Stimulated activated CD8-positive, alpha-beta memory T cell treated with anti-CD3 and anti-CD28 coated beads, Interleukin-4, amount 100 ng/mL, for 48 hours (primary cell): ENCODE data around the gene TUBA4A.
"Not testable (repeated sequence)": the region's sequence is repeated elsewhere in the genome, so short reads cannot be mapped to it uniquely, and the experiment has no call there.

ENCODE experiments used
- DNase-seq: peaks from one replicate; pipeline ENCODE4 v3.0.0-alpha.2; 2020

TUBA4A gene

DNA sequence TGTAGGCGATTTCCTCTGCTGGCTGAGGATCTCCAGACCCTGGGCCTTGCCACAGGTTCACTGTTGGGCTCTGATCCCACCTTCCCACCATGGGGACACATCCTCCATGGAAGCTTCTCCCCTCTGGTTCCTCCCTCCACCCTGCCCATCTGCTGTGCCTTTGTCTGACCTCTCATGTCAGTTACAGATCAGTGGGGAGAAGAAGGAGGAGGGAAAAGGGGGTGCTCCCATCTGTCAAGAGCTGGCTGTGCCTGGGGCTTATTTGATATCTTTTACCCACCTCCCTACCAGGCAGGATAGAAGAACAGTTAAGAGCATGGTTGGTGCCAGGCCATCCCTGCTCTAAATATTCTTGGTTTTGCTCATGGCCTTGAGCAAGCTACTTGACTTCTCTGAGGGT lies 13.2 kb upstream of the TUBA4A start:
- no peak for DNase-seq

DNA sequence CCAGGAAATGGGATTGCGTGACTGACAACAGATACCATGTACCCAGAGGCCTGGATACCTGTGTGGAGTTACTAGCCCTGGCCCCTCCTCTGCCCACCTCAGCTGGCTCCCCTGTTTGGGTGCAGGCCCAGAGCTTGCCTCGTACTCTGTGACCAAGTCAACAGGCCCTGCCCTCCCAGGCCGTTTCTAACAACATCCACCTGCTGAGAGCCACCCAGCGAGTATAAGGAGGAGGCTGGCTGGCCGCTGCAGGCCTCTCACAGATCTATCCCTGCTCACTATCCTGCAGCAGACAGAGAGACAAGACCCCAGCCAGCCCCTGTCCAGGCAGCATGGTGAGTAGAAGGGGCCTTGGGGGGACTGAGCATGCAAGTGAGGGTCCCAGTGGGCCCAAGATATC lies 12.5 kb upstream of the TUBA4A start:
- no peak for DNase-seq

DNA sequence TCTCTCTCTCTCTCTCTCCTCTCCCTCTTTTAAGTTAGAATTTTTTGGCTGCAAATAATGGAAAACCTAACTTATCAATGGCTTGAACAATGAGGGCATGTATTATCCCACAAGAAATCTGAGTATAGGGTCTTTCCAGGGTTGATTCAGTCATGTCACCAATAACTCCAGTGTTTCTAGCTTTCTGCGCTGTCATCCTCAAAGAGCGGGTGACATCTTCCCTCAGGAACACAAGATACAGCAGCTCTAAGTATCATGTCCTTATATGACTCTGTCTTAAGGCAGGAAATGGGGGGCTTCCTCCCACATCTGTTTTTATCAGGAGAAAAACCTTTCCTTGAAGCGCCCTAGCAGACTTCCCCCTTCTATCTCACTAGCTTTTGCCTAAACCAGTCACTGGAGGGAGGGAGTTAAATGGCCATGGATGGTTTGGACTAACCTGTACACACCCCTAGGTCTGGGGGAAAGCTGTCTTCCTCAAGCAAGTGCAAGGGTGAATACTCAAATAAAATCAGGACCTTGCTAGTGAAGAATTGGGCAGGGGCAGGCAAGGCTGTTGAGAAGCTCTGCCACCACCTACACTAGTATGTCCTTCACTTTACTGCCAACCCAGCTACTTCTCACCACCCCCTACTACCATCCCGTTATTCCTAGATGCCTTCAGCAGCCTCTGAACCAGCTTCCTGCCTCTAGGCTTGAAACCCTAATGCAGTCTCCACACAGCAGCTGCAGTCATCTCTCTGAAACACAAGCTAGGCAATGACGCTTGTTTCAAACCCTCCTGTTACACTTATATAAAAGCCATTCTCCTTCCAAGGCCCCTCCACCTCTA lies 7.5 kb upstream of the TUBA4A start:
- DNase-seq, result no peak

DNA sequence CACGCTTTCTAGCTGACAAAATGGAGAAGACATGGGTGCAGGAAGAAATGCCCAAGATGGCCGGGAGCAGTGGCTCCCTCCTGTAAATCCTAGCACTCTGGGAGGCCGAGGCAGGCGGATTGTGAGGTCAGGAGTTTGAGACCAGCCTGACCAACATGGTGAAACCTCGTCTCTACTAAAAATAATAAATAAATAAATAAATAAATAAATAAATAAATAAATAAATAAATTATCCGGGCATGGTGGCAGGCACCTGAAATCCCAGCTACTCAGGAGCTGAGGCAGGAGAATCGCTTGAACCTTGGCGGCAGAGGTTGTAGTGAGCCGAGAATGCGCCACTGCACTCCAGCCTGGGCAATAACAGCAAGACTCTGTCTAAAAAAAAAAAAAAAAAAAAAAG lies 5.2 kb upstream of the TUBA4A start:
- not testable (repeated sequence) for DNase-seq

DNA sequence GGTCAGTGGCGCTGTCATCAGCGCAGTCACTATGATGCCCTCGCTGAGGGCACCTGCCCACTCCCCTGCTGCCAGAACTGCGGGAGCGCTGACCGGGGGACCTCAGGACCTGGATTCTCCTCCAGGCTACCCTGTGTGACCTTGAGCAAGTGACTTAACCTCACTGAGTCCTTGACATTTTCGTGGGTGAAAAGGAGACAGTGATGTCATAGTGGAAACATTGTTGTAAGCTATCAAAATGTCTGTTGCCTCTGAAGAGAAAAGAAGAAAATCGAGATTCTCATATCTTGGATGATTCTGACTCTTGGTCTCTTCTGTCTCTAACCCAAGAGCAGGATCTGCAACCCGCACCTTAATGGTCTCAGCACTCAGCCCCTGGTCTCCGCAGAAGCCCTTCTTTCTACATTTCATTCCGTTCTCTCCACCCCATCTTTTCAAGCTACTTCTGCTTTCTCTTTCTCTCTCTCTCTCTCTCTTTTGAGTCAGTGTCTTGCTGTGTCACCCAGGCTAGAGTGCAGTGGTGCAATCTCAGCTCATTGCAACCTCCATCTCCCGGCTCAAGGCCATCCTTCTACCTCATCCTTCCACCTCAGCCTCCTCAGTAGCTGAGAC lies 978 bp upstream of the TUBA4A start:
- DNase-seq, result peak; percentile 53

DNA sequence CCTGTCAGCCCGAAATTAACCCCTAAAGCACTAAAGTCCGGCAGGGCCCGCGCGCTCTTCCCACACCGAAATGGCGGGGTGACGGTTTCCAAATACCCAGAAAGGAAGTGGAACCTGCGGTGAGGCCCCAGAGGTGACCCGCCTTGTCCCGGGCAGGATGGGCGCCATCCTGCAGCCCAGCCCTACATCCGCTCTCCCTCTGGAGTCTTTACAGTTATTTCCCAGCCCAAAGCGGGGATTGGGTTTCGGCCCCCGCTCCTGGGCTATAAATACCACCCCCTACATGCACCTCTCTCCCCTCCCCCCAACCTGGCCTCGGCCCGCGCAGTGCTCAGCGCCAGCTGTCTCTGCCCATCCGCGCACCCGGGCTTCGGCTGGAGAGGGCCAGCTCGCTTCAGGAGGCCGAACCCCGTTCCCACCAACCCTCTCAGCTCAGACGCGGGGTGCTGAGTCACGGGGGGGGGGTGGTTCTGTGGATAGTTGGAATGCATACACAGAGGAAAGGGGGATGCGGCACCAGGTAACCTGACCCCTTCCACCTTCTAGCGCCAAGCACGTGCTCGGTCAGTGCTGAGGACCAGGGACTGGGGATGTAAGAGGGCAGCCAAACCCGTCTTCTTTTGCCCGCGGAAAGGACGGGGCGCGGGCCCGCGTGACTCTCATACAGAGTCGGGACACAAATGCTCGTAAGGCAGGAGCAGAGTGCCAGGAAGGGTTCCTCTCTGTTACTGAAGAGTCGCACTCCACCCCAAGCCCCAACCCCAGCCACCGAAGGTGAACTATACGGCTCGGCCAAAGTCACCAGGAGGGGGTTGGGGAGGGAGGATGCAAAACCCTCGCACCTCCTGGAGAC lies 592 bp downstream of the TUBA4A start, which contains the start of gene TUBA4B:
Gene TUBA4B, plus strand, starts transcription at position 344 of the 853 bp plus-strand sequence. Its CDS starts 165 bp downstream, at position 509.
- DNase-seq, result peak; percentile 65

DNA sequence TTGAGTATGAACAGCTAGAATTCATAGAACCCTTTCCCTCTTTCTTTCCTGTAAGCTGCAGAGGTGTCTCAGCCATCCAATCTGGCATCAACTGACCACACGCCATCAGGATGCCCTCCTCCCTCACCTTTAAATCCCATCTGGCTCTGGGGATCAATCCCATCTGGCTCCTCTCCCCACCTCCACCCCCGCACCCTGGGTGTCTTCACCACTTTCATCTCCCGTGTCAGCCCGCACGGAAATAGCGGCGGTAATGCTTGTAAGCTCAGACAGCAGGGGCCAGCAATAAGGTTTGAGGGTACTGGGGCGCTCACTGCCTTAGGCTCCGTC lies 1.2 kb downstream of the TUBA4A start:
- no peak for DNase-seq

DNA sequence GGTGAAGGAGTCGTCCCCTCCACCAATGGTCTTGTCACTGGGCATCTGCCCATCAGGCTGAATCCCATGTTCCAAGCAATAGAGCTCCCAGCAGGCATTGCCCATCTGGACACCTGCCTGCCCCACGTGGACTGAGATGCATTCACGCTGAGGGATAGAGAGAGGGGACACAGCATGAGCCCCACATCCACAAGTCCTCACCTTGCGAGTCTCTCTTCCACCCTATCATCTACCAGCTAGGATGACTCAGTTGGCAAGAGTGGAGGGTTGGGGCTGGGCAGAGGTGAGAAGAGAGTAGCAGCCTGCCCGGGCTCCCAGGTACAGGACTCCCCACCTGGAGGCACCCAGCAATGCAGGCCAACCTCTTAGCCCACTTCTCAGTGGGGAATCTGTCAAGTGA lies 1.6 kb downstream of the TUBA4A start:
- peak; percentile 40 for DNase-seq

DNA sequence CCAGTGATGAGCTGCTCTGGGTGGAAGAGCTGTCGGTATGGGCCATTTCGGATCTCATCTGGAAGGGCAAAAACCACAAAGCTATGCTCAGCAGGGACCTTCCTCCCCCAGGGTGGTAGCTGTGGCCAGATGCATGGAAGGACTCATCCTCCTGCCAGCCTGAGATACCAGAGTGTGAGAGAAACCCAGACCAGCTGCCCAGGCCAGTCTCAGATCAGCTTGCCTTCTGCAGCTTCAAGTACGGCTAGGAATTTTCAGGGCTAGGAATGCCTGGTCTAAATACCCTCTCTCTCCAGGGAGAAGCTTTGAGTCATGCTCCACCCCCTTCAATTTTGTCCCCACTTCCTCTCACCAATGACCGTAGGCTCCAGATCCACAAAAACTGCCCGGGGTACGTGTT lies 2.1 kb downstream of the TUBA4A start:
- DNase-seq, result no peak

DNA sequence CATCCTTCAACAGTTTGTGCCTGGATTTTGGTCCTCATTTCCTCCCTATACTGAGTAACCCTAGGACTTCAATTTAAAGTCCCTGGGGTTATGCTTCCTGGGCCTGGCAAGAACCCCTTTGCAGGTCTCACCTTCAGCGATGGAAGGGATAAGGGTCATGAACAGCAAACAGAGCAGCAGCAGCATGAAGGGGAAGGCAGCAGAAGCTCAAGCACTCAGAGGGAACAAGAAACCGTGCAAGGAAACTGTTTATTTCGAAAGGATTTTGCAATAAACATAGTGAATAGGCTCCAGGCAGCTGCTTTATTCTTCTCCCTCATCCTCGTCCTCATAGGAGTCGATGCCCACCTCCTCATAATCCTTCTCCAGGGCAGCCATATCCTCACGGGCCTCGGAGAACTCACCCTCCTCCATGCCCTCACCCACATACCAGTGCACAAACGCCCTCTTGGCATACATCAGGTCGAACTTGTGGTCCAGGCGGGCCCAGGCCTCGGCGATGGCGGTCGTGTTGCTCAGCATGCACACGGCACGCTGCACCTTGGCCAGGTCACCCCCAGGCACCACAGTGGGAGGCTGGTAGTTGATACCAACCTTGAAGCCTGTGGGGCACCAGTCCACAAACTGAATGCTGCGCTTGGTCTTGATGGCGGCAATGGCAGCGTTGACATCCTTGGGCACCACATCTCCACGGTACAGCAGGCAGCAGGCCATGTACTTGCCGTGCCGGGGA lies 3.5 kb downstream of the TUBA4A start:
- no peak for DNase-seq

DNA sequence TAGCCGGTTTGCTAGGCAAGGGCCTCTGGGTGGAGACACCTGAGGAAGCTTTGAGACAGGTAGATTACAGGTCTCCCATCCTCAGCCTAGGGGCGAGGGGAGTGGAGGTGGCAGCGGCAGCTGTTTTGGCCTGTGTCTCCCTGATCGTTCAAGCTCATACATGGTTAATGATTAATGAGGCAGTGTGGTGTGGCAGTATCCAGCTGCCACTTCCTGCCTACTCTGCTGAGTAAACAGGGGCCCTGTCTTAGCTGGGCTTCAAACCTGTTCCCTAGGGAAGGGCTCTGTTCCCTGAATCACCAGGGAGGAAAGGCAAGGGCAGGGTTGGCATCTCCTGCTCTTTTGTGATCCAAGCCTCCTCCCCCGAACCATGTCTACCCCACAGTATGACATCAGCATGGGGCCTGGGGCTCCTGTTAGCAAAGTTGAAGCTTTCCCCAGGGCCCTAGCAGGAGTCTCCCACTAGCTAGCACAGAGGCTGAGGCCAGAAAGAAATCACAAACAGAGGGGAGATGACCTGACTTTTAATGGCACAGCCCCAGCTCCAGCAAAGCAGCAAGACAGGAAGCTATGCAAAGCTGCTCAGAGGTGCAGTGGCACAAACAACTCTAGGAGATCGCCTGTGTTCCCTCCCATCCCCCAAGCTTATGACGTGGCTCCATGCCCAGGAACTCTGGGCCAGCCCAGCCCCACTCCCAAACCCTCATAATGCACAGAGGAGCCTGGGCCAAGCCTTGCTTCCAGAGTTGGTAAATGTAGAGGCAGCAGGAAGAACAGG lies 4.3 kb downstream of the TUBA4A start:
- DNase-seq, result peak; percentile 59

DNA sequence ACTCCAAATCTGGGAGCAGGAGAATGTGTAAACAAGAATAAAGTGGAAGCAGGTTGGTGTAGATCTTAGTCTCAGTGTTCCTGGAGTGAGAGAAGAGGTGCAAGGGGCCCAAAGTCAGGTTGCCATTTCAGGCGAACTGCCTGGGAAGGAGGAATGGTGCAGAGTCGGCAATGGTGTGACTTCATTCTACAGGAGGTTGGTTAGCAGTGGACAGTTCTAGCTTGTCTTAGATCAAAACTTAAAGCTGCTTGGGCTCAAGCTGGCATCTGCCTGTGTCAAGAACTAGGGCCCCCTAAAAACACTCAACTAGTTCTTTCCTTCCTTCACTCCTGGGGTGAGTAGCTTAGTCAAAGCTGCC lies 4.9 kb downstream of the TUBA4A start:
- DNase-seq, result no peak

DNA sequence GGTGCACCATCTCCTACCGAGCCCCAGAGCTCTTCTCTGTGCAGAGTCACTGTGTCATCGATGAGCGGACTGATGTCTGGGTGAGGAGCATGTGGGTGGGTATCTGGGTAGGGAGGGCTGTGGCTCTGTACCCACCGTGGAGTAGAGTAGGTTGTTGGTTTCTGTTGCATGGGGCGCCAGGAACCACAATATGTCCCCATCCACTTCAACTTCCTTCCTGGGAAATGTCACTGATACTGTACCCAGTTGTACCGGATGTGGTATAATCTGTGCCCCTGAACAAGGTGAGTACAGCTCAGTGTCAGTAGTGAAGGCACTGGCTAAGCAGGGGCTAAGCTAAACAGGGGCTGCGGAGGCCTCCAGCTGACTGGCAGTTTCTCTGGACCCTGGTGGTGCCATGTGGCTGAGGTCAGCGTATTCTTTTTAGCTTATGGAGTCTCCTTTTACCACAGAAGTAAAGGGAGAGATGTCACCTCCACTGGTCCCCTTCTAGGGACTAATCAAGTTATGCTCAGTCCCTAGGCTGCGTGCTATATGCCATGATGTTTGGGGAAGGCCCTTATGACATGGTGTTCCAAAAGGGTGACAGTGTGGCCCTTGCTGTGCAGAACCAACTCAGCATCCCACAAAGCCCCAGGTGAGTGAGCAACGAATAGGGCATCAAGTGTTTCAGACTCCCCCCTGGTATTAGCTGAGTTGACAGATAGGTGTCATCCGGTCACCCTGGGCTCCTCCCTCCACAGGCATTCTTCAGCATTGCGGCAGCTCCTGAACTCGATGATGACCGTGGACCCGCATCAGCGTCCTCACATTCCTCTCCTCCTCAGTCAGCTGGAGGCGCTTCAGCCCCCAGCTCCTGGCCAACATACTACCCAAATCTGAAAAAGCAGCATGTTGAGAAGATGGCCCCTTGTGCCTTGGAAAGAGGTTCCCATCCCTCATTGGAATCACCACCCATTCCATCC lies 5.8 kb downstream of the TUBA4A start:
- DNase-seq, result peak; percentile 75

DNA sequence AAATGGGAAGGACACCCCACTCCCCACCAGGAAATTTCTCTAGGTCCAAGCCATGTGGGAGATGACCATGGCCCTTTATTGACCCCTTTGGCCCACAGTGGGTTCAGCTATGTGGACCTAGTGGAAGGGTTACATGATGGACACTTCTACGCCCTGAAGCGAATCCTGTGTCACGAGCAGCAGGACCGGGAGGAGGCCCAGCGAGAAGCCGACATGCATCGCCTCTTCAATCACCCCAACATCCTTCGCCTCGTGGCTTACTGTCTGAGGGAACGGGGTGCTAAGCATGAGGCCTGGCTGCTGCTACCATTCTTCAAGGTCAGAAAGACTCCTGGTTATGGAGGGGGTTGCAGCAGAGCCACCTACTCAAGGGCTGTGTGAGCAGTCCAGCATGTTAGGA lies 7.2 kb downstream of the TUBA4A start:
- no peak for DNase-seq

DNA sequence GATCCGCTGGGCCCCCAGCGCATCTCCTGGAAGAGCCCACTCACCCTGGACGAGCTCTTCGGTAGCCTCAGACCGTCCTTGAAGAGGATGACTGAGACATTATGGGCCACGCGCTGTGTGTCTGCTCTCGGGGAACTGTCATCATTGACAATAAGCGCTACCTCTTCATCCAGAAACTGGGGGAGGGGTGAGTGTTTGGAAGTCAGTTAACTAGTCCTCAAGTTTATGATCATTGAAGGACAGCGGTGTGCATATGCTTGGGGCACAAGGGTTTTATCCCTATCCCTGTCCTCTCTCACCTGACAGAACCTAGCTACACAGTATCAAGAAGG lies 7.9 kb downstream of the TUBA4A start:
- DNase-seq, result peak; percentile 43

DNA sequence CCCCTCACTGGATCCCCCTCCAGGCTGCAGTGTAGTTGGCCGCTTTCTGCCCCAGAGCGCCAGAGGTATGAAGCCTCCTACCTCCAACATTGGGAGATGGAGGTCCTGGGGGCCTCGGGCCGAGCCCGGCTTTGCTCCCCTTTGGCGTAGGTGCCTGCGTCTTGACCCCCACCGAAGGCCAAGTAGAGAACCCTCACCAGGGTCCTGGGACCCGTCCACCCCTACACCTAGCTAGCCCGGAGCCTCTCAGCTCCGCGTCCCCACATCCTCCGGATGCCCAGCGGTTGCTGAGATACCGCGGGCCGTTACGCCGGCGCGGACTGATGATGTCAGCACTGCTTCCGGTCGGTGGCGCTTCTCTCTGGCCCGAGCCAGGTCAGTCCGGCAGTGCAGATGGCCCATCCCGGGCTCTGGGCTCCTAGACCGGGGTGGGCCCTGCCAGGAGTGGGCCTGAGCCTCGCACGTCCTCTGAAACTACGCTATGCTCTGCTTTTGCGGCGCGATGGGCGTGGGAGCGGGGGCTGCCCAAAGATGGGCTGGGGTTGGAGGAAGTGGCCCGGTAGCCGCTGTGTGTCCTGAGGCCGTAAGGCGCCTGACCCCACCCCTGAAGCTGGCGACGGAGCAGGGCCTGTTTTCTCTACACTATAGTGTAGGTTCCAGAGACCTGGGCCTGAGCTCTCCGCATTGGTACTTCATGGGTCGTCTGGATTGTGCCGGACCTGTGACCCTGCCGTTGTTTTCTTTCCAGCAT lies 8.4 kb downstream of the TUBA4A start, which contains the start of the genes GLB1L and STK16:
Gene GLB1L, minus strand, starts transcription at position 297 of the 751 bp plus-strand sequence. CDS start 1,871 bp downstream, outside the sequence.
Gene STK16, plus strand, starts transcription at position 332 of the 751 bp plus-strand sequence. CDS start 521 bp downstream, outside the sequence.
- peak; percentile 98 for DNase-seq

DNA sequence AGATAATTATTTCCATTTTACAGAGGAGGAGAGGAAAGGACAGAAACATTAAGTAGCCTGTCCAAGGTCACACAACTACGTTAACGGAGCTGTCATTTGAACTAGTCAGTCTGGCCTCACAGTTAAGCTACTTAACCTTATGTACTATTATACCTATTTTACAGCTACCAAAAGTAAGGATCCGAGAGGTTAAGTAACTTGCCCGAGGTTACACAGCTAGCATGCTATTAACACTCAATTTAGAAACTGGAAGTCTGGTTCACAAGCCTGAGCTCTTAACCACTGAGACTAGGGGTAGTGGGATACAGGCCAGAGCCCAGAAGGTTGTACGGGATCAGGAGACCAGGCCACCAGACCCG lies 8.9 kb downstream of the TUBA4A start:
- no peak for DNase-seq

DNA sequence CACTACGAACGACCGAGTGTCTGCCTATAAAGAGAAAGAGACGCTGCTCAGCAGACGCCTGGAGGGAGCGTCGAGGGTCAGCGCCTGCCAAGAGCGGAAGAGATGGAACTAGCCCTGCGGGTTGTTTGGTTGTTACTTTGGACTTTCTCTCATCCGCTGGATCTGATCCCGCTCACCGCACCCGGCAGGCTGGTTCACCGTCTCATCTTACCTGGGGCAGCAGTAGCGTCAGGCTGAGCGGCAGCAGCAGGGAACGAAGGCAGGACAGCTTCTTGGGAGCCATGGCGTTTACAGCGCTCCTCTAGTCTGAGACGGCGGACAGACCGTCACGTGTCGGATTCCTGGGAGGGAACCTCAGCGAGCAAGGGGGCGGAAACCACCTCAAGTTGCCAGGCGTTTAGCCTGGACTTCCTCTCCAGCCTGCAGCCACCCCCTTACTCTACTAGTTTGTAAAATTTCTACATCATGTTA lies 10.4 kb downstream of the TUBA4A start:
- no peak for DNase-seq

DNA sequence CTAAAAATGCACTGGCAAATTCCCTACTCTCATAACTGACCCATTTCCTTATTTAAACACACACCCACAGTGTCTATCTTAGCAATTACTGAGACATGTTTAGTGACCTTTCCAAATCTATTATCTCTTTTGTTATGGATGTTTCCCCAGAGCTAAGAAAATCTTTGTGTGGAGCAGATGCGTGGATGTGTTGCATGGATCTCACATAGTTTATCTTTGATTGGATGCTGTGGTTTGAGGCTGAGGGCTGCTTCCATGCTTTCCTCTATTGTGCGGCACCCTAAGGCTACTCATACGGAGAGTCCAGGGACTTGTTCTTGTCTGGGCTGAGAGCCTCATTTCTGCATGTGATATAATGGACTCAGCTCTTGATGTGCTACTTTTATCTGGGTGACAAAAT lies 19.4 kb downstream of the TUBA4A start:
- DNase-seq, result no peak

DNA sequence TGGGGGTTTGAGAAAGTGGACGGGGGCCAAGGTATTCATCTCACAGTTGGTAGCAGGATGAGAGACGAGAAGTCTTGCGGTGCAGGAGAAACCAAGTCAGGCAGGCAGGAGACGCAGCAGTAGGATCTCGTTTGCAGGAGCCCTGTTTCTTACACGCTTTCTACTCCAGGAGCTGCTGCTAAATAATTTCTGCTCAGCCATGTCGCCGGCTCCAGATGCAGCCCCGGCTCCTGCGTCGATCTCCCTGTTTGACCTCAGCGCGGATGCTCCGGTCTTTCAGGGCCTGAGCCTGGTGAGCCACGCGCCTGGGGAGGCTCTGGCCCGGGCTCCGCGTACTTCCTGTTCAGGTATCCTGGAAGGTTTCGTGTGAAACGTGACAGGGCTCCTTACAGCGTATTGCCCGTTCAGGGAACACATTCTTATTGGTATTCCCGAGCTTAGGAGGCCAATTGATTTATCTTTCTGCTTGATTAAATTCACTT lies 23.6 kb downstream of the TUBA4A start:
- peak; percentile 72 for DNase-seq
